ENCODE results near the gene ACAP2.
A peak's percentile ranks its signal among the peaks of the same experiment; 100 is the strongest.

Gene ACAP2

DNA sequence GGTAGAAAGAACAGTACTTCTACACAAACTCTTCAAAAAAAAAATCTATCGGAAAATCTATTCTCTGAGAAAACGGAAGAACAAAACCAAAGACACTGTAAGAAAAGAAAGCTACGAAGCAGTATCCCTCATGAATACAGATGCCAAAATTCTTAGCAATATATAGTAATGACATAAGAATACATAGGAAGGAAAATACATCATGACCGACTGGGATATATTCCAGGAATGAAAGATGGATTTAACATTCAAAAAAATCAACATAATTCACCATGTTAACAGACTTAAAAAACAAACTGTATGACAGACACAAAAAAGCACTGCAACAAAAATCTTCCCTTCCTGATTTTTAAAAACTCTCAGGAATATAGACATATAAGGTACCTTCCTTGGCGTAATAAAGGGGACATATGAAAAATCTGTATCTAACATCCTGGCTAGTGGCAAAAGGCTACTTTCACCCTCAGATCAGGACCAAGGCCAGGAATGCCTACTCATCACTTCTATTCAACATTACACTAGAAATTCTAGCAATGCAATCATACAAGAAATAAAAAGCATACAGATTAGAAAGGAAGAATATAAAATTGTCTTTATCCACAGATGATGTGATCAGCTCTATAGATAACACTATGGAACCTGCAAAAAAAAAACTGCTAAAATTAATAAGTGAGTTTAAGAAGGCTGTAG, 94.2 kb downstream of the ACAP2 start:
- Histone ChIP-seq H3K4me2 (ENCODE audit: low read length) (no peak overlapping the region), H3K18ac (ENCODE audit: low read length) (no peak overlapping the region), H3K4ac (ENCODE audit: low read depth, low read length) (no peak overlapping the region), H3K27me3 (ENCODE audit: insufficient read depth, low read length, poor library complexity) (no peaks in the 10 kb centered on the region), H3K9ac (ENCODE audit: low read length) (no peak overlapping the region), H2BK5ac (ENCODE audit: low read length) (no peak overlapping the region), H4K5ac (ENCODE audit: low read length) (no peak overlapping the region), H3K27ac (ENCODE audit: low read depth, low read length) (no peak overlapping the region), H3K4me1 (ENCODE audit: control insufficient read depth, low read depth, low read length) (no peaks in the 10 kb centered on the region), H3K23ac (ENCODE audit: low read length) (no peak overlapping the region), H3K79me1 (ENCODE audit: low read length) (no peaks in the 10 kb centered on the region), H3K79me2 (ENCODE audit: control insufficient read depth, insufficient read depth, low read length) (no peaks in the 10 kb centered on the region), H2BK15ac (replicated peaks; ENCODE audit: low read depth) (no peak overlapping the region), H3K36me3 (ENCODE audit: control insufficient read depth, insufficient read depth, low read length) (no peaks in the 10 kb centered on the region), H2BK120ac (ENCODE audit: low read depth, low read length) (no peak overlapping the region), H4K8ac (ENCODE audit: low read depth, low read length) (no peak overlapping the region), H3K56ac (ENCODE audit: low read length) (no peak overlapping the region), H3K4me3 (ENCODE audit: low read length) (no peak overlapping the region), H2AK5ac (ENCODE audit: low read length) (no peak overlapping the region)
- no peak for DNase-seq
- no CpG with 5 or more reads among the region's 5 CpGs for WGBS (ENCODE audit: extremely low coverage, insufficient coverage, low lambda C conversion rate)

DNA sequence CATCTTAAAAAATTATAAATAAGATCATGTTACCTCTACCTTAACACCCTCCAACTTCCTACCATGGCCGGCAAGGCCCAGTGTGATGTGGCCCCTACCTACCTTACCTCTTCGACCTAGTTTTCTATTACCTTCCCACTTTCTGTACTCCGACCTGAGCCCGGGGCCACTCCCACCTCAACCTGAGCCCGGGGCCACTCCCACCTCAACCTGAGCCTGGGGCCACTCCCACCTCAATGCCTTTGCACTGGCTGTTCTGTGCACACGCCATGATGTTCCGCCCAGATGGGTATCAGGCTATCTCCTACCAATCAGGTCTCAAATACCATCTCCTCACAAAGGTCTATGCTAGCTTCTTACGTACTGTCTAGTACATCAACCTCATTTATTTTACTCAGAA, 105.1 kb downstream of the ACAP2 start:
- H2BK15ac ChIP-seq (replicated peaks; ENCODE audit: low read depth): no peak overlapping the region
- no peak for DNase-seq
- no peak overlapping the region for H3K27ac ChIP-seq (ENCODE audit: low read depth, low read length)
- H3K79me2 ChIP-seq (ENCODE audit: control insufficient read depth, insufficient read depth, low read length): no peaks in the 10 kb centered on the region
- no peaks in the 10 kb centered on the region for H3K4me1 ChIP-seq (ENCODE audit: control insufficient read depth, low read depth, low read length)
- no peak overlapping the region for H3K18ac ChIP-seq (ENCODE audit: low read length)
- H3K79me1 ChIP-seq (ENCODE audit: low read length): no peaks in the 10 kb centered on the region
- H3K23ac ChIP-seq (ENCODE audit: low read length): no peak overlapping the region
- no peak overlapping the region for H2AK5ac ChIP-seq (ENCODE audit: low read length)
- H3K36me3 ChIP-seq (ENCODE audit: control insufficient read depth, insufficient read depth, low read length): no peaks in the 10 kb centered on the region
- H4K8ac ChIP-seq (ENCODE audit: low read depth, low read length): no peak overlapping the region
- no peak overlapping the region for H3K4ac ChIP-seq (ENCODE audit: low read depth, low read length)
- no peak overlapping the region for H3K56ac ChIP-seq (ENCODE audit: low read length)
- no peak overlapping the region for H3K4me3 ChIP-seq (ENCODE audit: low read length)
- no peak overlapping the region for H3K4me2 ChIP-seq (ENCODE audit: low read length)
- no peak overlapping the region for H2BK120ac ChIP-seq (ENCODE audit: low read depth, low read length)
- no peak overlapping the region for H2BK5ac ChIP-seq (ENCODE audit: low read length)
- no peak overlapping the region for H4K5ac ChIP-seq (ENCODE audit: low read length)
- WGBS (ENCODE audit: extremely low coverage, insufficient coverage, low lambda C conversion rate): no CpG with 5 or more reads among the region's 8 CpGs
- no peak overlapping the region for H3K9ac ChIP-seq (ENCODE audit: low read length)
- H3K27me3 ChIP-seq (ENCODE audit: insufficient read depth, low read length, poor library complexity): no peaks in the 10 kb centered on the region

DNA sequence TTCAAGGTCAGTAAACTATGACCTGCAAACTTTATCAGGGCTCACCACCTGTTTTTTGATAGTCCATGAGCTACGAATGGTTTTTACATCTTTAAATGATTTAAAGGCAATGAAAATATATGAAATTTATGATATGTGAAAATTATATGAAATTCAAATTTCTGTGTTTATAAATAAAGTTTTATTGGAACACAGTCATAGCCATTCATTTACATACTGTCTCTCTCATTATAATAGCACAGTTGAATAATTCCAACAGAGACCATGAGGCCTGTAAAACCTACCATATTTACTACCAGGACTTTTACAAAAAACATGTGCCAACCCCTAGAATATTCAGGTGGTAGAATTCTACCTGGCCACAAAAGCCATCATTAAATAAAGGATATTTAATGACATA, 107.9 kb downstream of the ACAP2 start:
- H3K36me3 ChIP-seq (ENCODE audit: control insufficient read depth, insufficient read depth, low read length): no peaks in the 10 kb centered on the region
- no peak overlapping the region for H3K18ac ChIP-seq (ENCODE audit: low read length)
- H3K9ac ChIP-seq (ENCODE audit: low read length): no peak overlapping the region
- WGBS (ENCODE audit: extremely low coverage, insufficient coverage, low lambda C conversion rate): no CpG with 5 or more reads among the region's 1 CpG
- H3K4ac ChIP-seq (ENCODE audit: low read depth, low read length): no peak overlapping the region
- H2BK5ac ChIP-seq (ENCODE audit: low read length): no peak overlapping the region
- no peak overlapping the region for H2BK15ac ChIP-seq (replicated peaks; ENCODE audit: low read depth)
- H3K27ac ChIP-seq (ENCODE audit: low read depth, low read length): no peak overlapping the region
- no peak overlapping the region for H4K8ac ChIP-seq (ENCODE audit: low read depth, low read length)
- no peaks in the 10 kb centered on the region for H3K79me1 ChIP-seq (ENCODE audit: low read length)
- no peak overlapping the region for H3K4me3 ChIP-seq (ENCODE audit: low read length)
- no peaks in the 10 kb centered on the region for H3K79me2 ChIP-seq (ENCODE audit: control insufficient read depth, insufficient read depth, low read length)
- no peaks in the 10 kb centered on the region for H3K4me1 ChIP-seq (ENCODE audit: control insufficient read depth, low read depth, low read length)
- no peaks in the 10 kb centered on the region for H3K27me3 ChIP-seq (ENCODE audit: insufficient read depth, low read length, poor library complexity)
- H3K23ac ChIP-seq (ENCODE audit: low read length): no peak overlapping the region
- H2AK5ac ChIP-seq (ENCODE audit: low read length): no peak overlapping the region
- no peak overlapping the region for H2BK120ac ChIP-seq (ENCODE audit: low read depth, low read length)
- no peak overlapping the region for H4K5ac ChIP-seq (ENCODE audit: low read length)
- no peak for DNase-seq
- H3K56ac ChIP-seq (ENCODE audit: low read length): no peak overlapping the region
- H3K4me2 ChIP-seq (ENCODE audit: low read length): no peak overlapping the region

- Histone ChIP-seq H3K79me2 (ENCODE audit: control insufficient read depth, insufficient read depth, low read length) (no peaks in the 10 kb centered on the region), H3K27ac (ENCODE audit: low read depth, low read length) (no peak overlapping the region), H3K79me1 (ENCODE audit: low read length) (no peaks in the 10 kb centered on the region), H3K56ac (ENCODE audit: low read length) (no peak overlapping the region), H3K4me2 (ENCODE audit: low read length) (no peak overlapping the region), H3K23ac (ENCODE audit: low read length) (no peak overlapping the region), H3K9ac (ENCODE audit: low read length) (no peak overlapping the region), H3K18ac (ENCODE audit: low read length) (no peak overlapping the region), H4K8ac (ENCODE audit: low read depth, low read length) (no peak overlapping the region), H2AK5ac (ENCODE audit: low read length) (no peak overlapping the region), H2BK5ac (ENCODE audit: low read length) (no peak overlapping the region), H3K27me3 (ENCODE audit: insufficient read depth, low read length, poor library complexity) (no peaks in the 10 kb centered on the region), H2BK15ac (replicated peaks; ENCODE audit: low read depth) (no peak overlapping the region), H3K36me3 (ENCODE audit: control insufficient read depth, insufficient read depth, low read length) (no peaks in the 10 kb centered on the region), H4K5ac (ENCODE audit: low read length) (no peak overlapping the region), H3K4ac (ENCODE audit: low read depth, low read length) (no peak overlapping the region), H2BK120ac (ENCODE audit: low read depth, low read length) (no peak overlapping the region), H3K4me1 (ENCODE audit: control insufficient read depth, low read depth, low read length) (no peaks in the 10 kb centered on the region), H3K4me3 (ENCODE audit: low read length) (no peak overlapping the region)
- peak; percentile 48 for DNase-seq
- WGBS (ENCODE audit: extremely low coverage, insufficient coverage, low lambda C conversion rate): no CpG with 5 or more reads among the region's 5 CpGs
These were observed 123.8 kb downstream of the ACAP2 start for GRCh38 chr3:195319060-195319459.

DNA sequence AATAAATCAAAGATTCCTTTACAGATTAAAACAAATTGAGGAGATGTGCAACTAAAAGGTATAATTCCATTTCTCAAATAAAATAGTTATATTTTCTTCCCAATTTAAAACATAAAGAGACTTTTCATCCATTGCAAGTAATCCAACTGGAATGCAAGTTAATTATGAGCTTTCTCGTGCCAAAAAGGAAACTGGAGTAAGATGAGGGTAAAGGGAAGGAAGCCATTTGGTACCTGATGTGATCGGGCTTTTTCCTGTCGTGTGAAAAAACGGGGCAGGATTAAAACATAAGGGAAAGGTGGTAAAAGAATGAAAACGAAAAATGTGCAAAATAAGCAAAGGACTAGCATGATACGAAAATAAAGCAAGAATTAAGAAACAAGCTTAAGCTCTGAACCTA, 130.1 kb downstream of the ACAP2 start:
- H3K36me3 ChIP-seq (ENCODE audit: control insufficient read depth, insufficient read depth, low read length): no peaks in the 10 kb centered on the region
- H2BK5ac ChIP-seq (ENCODE audit: low read length): no peak overlapping the region
- H3K27me3 ChIP-seq (ENCODE audit: insufficient read depth, low read length, poor library complexity): no peaks in the 10 kb centered on the region
- no peak overlapping the region for H3K56ac ChIP-seq (ENCODE audit: low read length)
- DNase-seq: no peak
- no peak overlapping the region for H3K27ac ChIP-seq (ENCODE audit: low read depth, low read length)
- H3K4ac ChIP-seq (ENCODE audit: low read depth, low read length): no peak overlapping the region
- no peaks in the 10 kb centered on the region for H3K79me1 ChIP-seq (ENCODE audit: low read length)
- H2BK15ac ChIP-seq (replicated peaks; ENCODE audit: low read depth): no peak overlapping the region
- H4K5ac ChIP-seq (ENCODE audit: low read length): no peak overlapping the region
- no peak overlapping the region for H3K18ac ChIP-seq (ENCODE audit: low read length)
- no peak overlapping the region for H3K4me2 ChIP-seq (ENCODE audit: low read length)
- no peak overlapping the region for H2BK120ac ChIP-seq (ENCODE audit: low read depth, low read length)
- H3K9ac ChIP-seq (ENCODE audit: low read length): no peak overlapping the region
- no peak overlapping the region for H3K4me3 ChIP-seq (ENCODE audit: low read length)
- H4K8ac ChIP-seq (ENCODE audit: low read depth, low read length): no peak overlapping the region
- H3K23ac ChIP-seq (ENCODE audit: low read length): no peak overlapping the region
- H2AK5ac ChIP-seq (ENCODE audit: low read length): no peak overlapping the region
- no CpG with 5 or more reads among the region's 6 CpGs for WGBS (ENCODE audit: extremely low coverage, insufficient coverage, low lambda C conversion rate)
- H3K4me1 ChIP-seq (ENCODE audit: control insufficient read depth, low read depth, low read length): no peaks in the 10 kb centered on the region
- no peaks in the 10 kb centered on the region for H3K79me2 ChIP-seq (ENCODE audit: control insufficient read depth, insufficient read depth, low read length)

GRCh38 chr3:195307711-195308110, 135.1 kb downstream of the ACAP2 start:
- no peaks in the 10 kb centered on the region for H3K79me2 ChIP-seq (ENCODE audit: control insufficient read depth, insufficient read depth, low read length)
- no peak for DNase-seq
- no peak overlapping the region for H2BK15ac ChIP-seq (replicated peaks; ENCODE audit: low read depth)
- no peaks in the 10 kb centered on the region for H3K36me3 ChIP-seq (ENCODE audit: control insufficient read depth, insufficient read depth, low read length)
- no peak overlapping the region for H3K23ac ChIP-seq (ENCODE audit: low read length)
- no peak overlapping the region for H3K4ac ChIP-seq (ENCODE audit: low read depth, low read length)
- no peaks in the 10 kb centered on the region for H3K79me1 ChIP-seq (ENCODE audit: low read length)
- H3K27ac ChIP-seq (ENCODE audit: low read depth, low read length): no peak overlapping the region
- H2AK5ac ChIP-seq (ENCODE audit: low read length): no peak overlapping the region
- no peak overlapping the region for H4K8ac ChIP-seq (ENCODE audit: low read depth, low read length)
- no peak overlapping the region for H4K5ac ChIP-seq (ENCODE audit: low read length)
- no peak overlapping the region for H3K56ac ChIP-seq (ENCODE audit: low read length)
- H3K4me1 ChIP-seq (ENCODE audit: control insufficient read depth, low read depth, low read length): no peaks in the 10 kb centered on the region
- H3K27me3 ChIP-seq (ENCODE audit: insufficient read depth, low read length, poor library complexity): no peaks in the 10 kb centered on the region
- H2BK5ac ChIP-seq (ENCODE audit: low read length): no peak overlapping the region
- H3K4me2 ChIP-seq (ENCODE audit: low read length): no peak overlapping the region
- H2BK120ac ChIP-seq (ENCODE audit: low read depth, low read length): no peak overlapping the region
- H3K18ac ChIP-seq (ENCODE audit: low read length): no peak overlapping the region
- no peak overlapping the region for H3K9ac ChIP-seq (ENCODE audit: low read length)
- no peak overlapping the region for H3K4me3 ChIP-seq (ENCODE audit: low read length)
